Bronchial epithelial cell (primary cell): ENCODE results near the gene REPS2. TPM values are rescaled to one million over a fixed set of nuclear protein-coding genes. Genes with fewer than 3 reads are reported as not detected.

Source experiments
- DNase-seq: peaks from one replicate; pipeline ENCODE4 v3.0.0-alpha.2; 2010; ENCODE audit warnings: low read depth
- FAIRE-seq: peaks from 2 replicates; lab custom pipeline; 2011; peaks lifted over from hg19 to GRCh38; lab: Jason Lieb, UNC
- H3K27me3 ChIP-seq: 2 replicates; pipeline ENCODE4 v1.5.1; 2011; ENCODE audit warnings: low read length; ENCODE audit not compliant: control insufficient read depth, insufficient read depth
- H3K36me3 ChIP-seq: 2 replicates; pipeline ENCODE4 v1.5.1; 2011; ENCODE audit warnings: low read length; ENCODE audit not compliant: control insufficient read depth, insufficient read depth
- H3K4me3 ChIP-seq: 2 replicates; pipeline ENCODE4 v1.5.1; 2011; ENCODE audit warnings: mild to moderate bottlenecking, low read depth, low read length, control low read depth
- total RNA-seq: library from RNA; depleted of rRNA; stranded (reverse); fragments of >200 nt; gene quantifications from 2 replicates; pipeline ENCODE4 v1.2.1, GENCODE V29; 2014
- TF ChIP-seq, protein P1 (sequence below): IDR thresholded peaks from 2 replicates; pipeline ENCODE4 v1.5.1; 2011; ENCODE audit warnings: mild to moderate bottlenecking, moderate library complexity, low read length, control low read depth, inconsistent platforms; ENCODE audit not compliant: insufficient read depth, severe bottlenecking

Gene REPS2
- total RNA-seq, 1 donor from 2014 or later, result 0.79 TPM

GRCh38 chrX:16985286-16985685 is 38.8 kb downstream of the REPS2 start:
- DNase-seq (no peak), FAIRE-seq (no peak)
- no peaks in the 10 kb centered on the region for H3K27me3 ChIP-seq
- no peak overlapping the region for H3K4me3 ChIP-seq
- TF ChIP-seq, protein P1, sequence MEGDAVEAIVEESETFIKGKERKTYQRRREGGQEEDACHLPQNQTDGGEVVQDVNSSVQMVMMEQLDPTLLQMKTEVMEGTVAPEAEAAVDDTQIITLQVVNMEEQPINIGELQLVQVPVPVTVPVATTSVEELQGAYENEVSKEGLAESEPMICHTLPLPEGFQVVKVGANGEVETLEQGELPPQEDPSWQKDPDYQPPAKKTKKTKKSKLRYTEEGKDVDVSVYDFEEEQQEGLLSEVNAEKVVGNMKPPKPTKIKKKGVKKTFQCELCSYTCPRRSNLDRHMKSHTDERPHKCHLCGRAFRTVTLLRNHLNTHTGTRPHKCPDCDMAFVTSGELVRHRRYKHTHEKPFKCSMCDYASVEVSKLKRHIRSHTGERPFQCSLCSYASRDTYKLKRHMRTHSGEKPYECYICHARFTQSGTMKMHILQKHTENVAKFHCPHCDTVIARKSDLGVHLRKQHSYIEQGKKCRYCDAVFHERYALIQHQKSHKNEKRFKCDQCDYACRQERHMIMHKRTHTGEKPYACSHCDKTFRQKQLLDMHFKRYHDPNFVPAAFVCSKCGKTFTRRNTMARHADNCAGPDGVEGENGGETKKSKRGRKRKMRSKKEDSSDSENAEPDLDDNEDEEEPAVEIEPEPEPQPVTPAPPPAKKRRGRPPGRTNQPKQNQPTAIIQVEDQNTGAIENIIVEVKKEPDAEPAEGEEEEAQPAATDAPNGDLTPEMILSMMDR, result no peak
- H3K36me3 ChIP-seq, result no peaks in the 10 kb centered on the region

GRCh38 chrX:16986169-16986568 is 39.7 kb downstream of the REPS2 start:
- Histone ChIP-seq H3K36me3 (no peaks in the 10 kb centered on the region), H3K4me3 (no peak overlapping the region), H3K27me3 (no peaks in the 10 kb centered on the region)
- FAIRE-seq, result no peak
- DNase-seq, result no peak
- TF ChIP-seq, protein P1, result no peak

- no peak for FAIRE-seq
- TF ChIP-seq, protein P1, result no peak
- H3K36me3 ChIP-seq, result no peaks in the 10 kb centered on the region
- H3K27me3 ChIP-seq, result no peaks in the 10 kb centered on the region
- no peak for DNase-seq
- no peak overlapping the region for H3K4me3 ChIP-seq
Observed at GRCh38 chrX:16989750-16990149, 43.3 kb downstream of the REPS2 start.

GRCh38 chrX:16990839-16991238 is 44.4 kb downstream of the REPS2 start:
- FAIRE-seq (no peak), DNase-seq (no peak)
- Histone ChIP-seq H3K36me3 (no peaks in the 10 kb centered on the region), H3K4me3 (no peak overlapping the region), H3K27me3 (no peaks in the 10 kb centered on the region)
- TF ChIP-seq, protein P1, result no peak

- Histone ChIP-seq H3K27me3 (no peaks in the 10 kb centered on the region), H3K36me3 (no peaks in the 10 kb centered on the region), H3K4me3 (no peak overlapping the region)
- DNase-seq, result no peak
- TF ChIP-seq, protein P1, result no peak
- FAIRE-seq, result no peak
Observed at GRCh38 chrX:16992445-16992844, 46.0 kb downstream of the REPS2 start.

GRCh38 chrX:16992951-16993350 is 46.5 kb downstream of the REPS2 start:
- no peak for FAIRE-seq
- Histone ChIP-seq H3K4me3 (no peak overlapping the region), H3K36me3 (no peaks in the 10 kb centered on the region), H3K27me3 (no peaks in the 10 kb centered on the region)
- TF ChIP-seq, protein P1, result no peak
- no peak for DNase-seq
